SU-DHL-6 (cell line): ENCODE results near the gene KCND2.

Experiments
- H2AFZ ChIP-seq: fragments of 200-600 bp; sonication (generic); 2 replicates; pipeline ENCODE4 v1.6.1; 2014; ENCODE audit warnings: low read depth, mild to moderate bottlenecking, moderate library complexity, mixed read lengths, antibody characterized with exemption, low read length; ENCODE audit not compliant: severe bottlenecking
- H3F3A ChIP-seq: fragments of 200-600 bp; shearing (Covaris generic); 2 replicates; pipeline ENCODE4 v1.6.0; 2016; ENCODE audit warnings: antibody characterized with exemption, mild to moderate bottlenecking; ENCODE audit not compliant: insufficient read depth
- H3K27ac ChIP-seq: fragments of 200-600 bp; sonication (generic); 2 replicates; pipeline ENCODE4 v1.5.1; 2016; ENCODE audit warnings: low read depth, mild to moderate bottlenecking, low read length, moderate library complexity, mixed read lengths
- H3K27me3 ChIP-seq: fragments of 200-600 bp; sonication (generic), shearing (Covaris generic); 2 replicates; pipeline ENCODE4 v1.6.0; 2014; ENCODE audit warnings: mild to moderate bottlenecking, low read length
- H3K36me3 ChIP-seq: fragments of 200-600 bp; sonication (generic); 2 replicates; pipeline ENCODE4 v1.6.1; 2014; ENCODE audit warnings: mild to moderate bottlenecking, low read length, mixed read lengths
- H3K4me2 ChIP-seq: fragments of 300-600, 200-600 bp; shearing (Covaris generic), sonication (generic); 2 replicates; pipeline ENCODE4 v1.6.0; 2014; ENCODE audit warnings: low read length, low read depth, mild to moderate bottlenecking; ENCODE audit not compliant: poor library complexity, severe bottlenecking
- H3K4me3 ChIP-seq: fragments of 200-600 bp; sonication (generic); 2 replicates; pipeline ENCODE4 v1.5.1; 2014; ENCODE audit warnings: antibody characterized with exemption, low read length, mild to moderate bottlenecking, mixed read lengths; ENCODE audit not compliant: insufficient read depth, poor library complexity, severe bottlenecking
- H3K79me2 ChIP-seq: fragments of 200-600 bp; sonication (generic); 2 replicates; pipeline ENCODE4 v1.6.1; 2014; ENCODE audit warnings: mild to moderate bottlenecking, low read length, moderate library complexity; ENCODE audit not compliant: insufficient read depth
- H3K9ac ChIP-seq: fragments of 200-600 bp; sonication (generic); 2 replicates; pipeline ENCODE4 v1.7.0; 2014; ENCODE audit warnings: mild to moderate bottlenecking, low read length
- H3K9me2 ChIP-seq: fragments of 200-600 bp; sonication (generic); replicated peaks from 2 replicates; pipeline ENCODE4 v1.6.1; 2014; ENCODE audit warnings: low read length; ENCODE audit not compliant: insufficient read depth
- H3K9me3 ChIP-seq: fragments of 200-600 bp; sonication (generic); 2 replicates; pipeline ENCODE4 v1.6.1; 2014; ENCODE audit warnings: low read length, mixed read lengths; ENCODE audit not compliant: insufficient read depth
- H4K20me1 ChIP-seq: fragments of 200-600 bp; sonication (generic); 2 replicates; pipeline ENCODE4 v1.6.1; 2014; ENCODE audit warnings: low read depth, mild to moderate bottlenecking, antibody characterized with exemption, low read length, moderate library complexity, mixed read lengths
- CTCF ChIP-seq: fragments of 200-600 bp; sonication (generic); IDR thresholded peaks from one replicate; pipeline ENCODE4 v1.5.1; 2017; ENCODE audit warnings: antibody characterized with exemption, mild to moderate bottlenecking, low read length, moderate library complexity; ENCODE audit not compliant: insufficient read depth, poor library complexity, severe bottlenecking
- EZH2phosphoT487 ChIP-seq: fragments of 200-600 bp; sonication (generic), shearing (Covaris generic); conservative IDR thresholded peaks from 2 replicates; pipeline ENCODE4 v1.6.1; 2018; ENCODE audit warnings: mild to moderate bottlenecking, antibody characterized with exemption, low read length, moderate library complexity, mixed read lengths

The KCND2 gene

DNA sequence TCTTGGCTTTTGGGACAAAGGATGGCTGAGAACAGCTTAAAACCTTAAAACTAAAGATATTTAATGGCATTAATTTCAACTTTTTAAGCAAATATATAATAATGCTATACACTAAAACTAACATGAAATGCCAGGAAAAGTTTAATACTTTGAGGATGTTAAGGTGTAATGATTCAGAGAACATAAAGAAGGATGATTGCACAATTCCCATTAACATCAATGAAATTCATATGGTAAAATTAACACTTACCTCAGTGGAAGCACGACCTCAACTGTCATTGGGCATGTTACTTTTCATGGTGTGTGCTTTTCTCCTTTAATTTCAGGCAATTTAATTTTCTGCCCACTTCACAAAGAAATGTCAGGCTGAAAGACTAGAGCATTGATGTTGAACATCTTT is 171.7 kb downstream of the KCND2 start:
- H3K9me2 ChIP-seq: no peaks in the 10 kb centered on the region
- no peak overlapping the region for H3K9ac ChIP-seq
- no peak overlapping the region for H3K27ac ChIP-seq
- no peaks in the 10 kb centered on the region for H3K36me3 ChIP-seq
- no peak overlapping the region for H2AFZ ChIP-seq
- H3K27me3 ChIP-seq: no peaks in the 10 kb centered on the region
- H3K79me2 ChIP-seq: no peaks in the 10 kb centered on the region
- no peak overlapping the region for H3K4me3 ChIP-seq
- no peaks in the 10 kb centered on the region for H3F3A ChIP-seq
- H3K4me2 ChIP-seq: no peak overlapping the region
- no peaks in the 10 kb centered on the region for H3K9me3 ChIP-seq
- TF ChIP-seq CTCF: no peak
- no peak for TF ChIP-seq EZH2phosphoT487
- H4K20me1 ChIP-seq: no peaks in the 10 kb centered on the region

GRCh38 chr7:120445276-120445675 is 172.3 kb downstream of the KCND2 start:
- no peak overlapping the region for H3K27ac ChIP-seq
- H3K4me2 ChIP-seq: no peak overlapping the region
- TF ChIP-seq CTCF (no peak), EZH2phosphoT487 (no peak)
- H3K9ac ChIP-seq: no peak overlapping the region
- H3K36me3 ChIP-seq: no peaks in the 10 kb centered on the region
- no peaks in the 10 kb centered on the region for H3K9me2 ChIP-seq
- no peaks in the 10 kb centered on the region for H3K27me3 ChIP-seq
- H3K79me2 ChIP-seq: no peaks in the 10 kb centered on the region
- no peaks in the 10 kb centered on the region for H3F3A ChIP-seq
- no peak overlapping the region for H3K4me3 ChIP-seq
- H4K20me1 ChIP-seq: no peaks in the 10 kb centered on the region
- H2AFZ ChIP-seq: no peak overlapping the region
- H3K9me3 ChIP-seq: no peaks in the 10 kb centered on the region

DNA sequence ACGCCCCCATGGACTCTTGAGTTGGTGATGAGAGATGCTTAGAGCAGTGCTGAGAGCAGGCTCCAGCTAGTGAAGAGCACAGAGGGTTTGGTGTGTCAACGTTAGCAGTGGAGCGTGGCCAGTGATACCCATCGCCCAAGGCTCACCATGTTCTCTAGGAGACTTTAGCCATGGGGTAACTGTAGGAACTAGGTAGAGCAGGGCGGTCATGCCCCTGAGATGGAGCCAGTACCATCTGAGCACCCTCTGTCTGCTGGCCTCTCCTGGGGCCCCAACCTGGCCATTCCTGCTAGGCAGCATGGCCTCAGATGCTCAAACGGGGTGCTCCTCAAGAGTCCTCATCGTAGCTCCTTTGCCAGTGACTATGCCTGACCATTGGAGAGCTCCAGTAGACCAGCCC is 179.7 kb downstream of the KCND2 start:
- Histone ChIP-seq H3K4me2 (no peak overlapping the region), H3K9ac (no peak overlapping the region), H3K36me3 (no peaks in the 10 kb centered on the region), H3F3A (no peaks in the 10 kb centered on the region), H2AFZ (no peak overlapping the region), H3K79me2 (no peaks in the 10 kb centered on the region), H3K9me2 (no peaks in the 10 kb centered on the region), H4K20me1 (no peaks in the 10 kb centered on the region), H3K4me3 (no peak overlapping the region), H3K27me3 (no peaks in the 10 kb centered on the region), H3K27ac (no peak overlapping the region), H3K9me3 (peaks cover 6% of the 10 kb centered on the region; the same call in 1 of the 2 replicates)
- TF ChIP-seq EZH2phosphoT487: no peak
- no peak for TF ChIP-seq CTCF

DNA sequence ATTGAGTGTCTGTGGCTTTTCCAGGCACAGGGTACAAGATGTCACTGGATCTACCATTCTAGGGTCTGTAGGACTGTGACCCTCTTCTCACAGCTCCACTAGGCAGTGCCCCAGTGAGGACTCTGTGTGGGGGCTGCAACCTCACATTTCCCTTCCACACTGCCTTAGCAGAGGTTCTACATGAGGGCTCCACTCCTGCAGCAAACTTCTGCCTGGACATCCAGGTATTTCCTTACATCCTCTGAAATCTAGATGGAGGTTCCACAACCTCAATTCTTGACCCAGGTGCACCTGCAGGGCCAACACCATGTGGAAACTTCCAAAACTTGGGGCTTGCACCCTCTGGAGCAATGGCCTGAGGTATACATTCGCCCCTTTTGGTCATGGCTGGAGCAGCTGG is 183.7 kb downstream of the KCND2 start:
- H3K27me3 ChIP-seq: no peaks in the 10 kb centered on the region

More for the DNA sequence above, 183.7 kb downstream of the KCND2 start:
- no peak overlapping the region for H3K27ac ChIP-seq
- H3K4me3 ChIP-seq: no peak overlapping the region
- H3K79me2 ChIP-seq: no peaks in the 10 kb centered on the region
- no peak overlapping the region for H3K4me2 ChIP-seq
- H3K9me2 ChIP-seq: no peaks in the 10 kb centered on the region
- no peaks in the 10 kb centered on the region for H3K36me3 ChIP-seq
- H3F3A ChIP-seq: no peaks in the 10 kb centered on the region
- no peak overlapping the region for H3K9ac ChIP-seq
- H4K20me1 ChIP-seq: no peaks in the 10 kb centered on the region
- no peak overlapping the region for H2AFZ ChIP-seq
- H3K9me3 ChIP-seq: peaks cover 6% of the 10 kb centered on the region; the same call in 1 of the 2 replicates
- no peak for TF ChIP-seq CTCF
- TF ChIP-seq EZH2phosphoT487: no peak
